ENCODE measurements around the gene DR1. TPM values are rescaled to one million over a fixed set of nuclear protein-coding genes. Genes with fewer than 3 reads are reported as not detected.

The DR1 gene
- total and polyA plus RNA-seq, 2 of the 8 experiments (the other 6 are each of a cell fraction or from before 2014, with no cell fraction given) = 13.1 to 62.3 TPM

- TF ChIP-seq CHD7 (IDR thresholded peaks at IDR 0.05; ENCODE audit: insufficient replicate concordance, low read length) = no peak
Measured at GRCh38 chr1:93416183-93416582, 70.5 kb downstream of the DR1 start (continued).
